ENCODE results near the gene THSD4.

- TF ChIP-seq TAF1 (IDR thresholded peaks at IDR 0.05; ENCODE audit: borderline replicate concordance, low read depth, low read length) (no peak), POLR2A (IDR thresholded peaks at IDR 0.05; ENCODE audit: low read depth, low read length) (no peak), POLR2AphosphoS5 (IDR thresholded peaks at IDR 0.05; ENCODE audit: low read depth, low read length) (no peak)
Measured at GRCh38 chr15:71333136-71333700, 217.9 kb downstream of the THSD4 start.
